A673 (cell line): ENCODE measurements around the gene FLCN. TPM values are rescaled to one million over a fixed set of nuclear protein-coding genes. Genes with fewer than 3 reads are reported as not detected.
"Not testable (repeated sequence)": the region's sequence is repeated elsewhere in the genome, so short reads cannot be mapped to it uniquely, and the experiment has no call there.

ENCODE experiments used
- BruUV-seq: library from RNA; stranded (reverse); fragments of 400-500 nt; replicated peaks from 2 replicates; lab custom pipeline; 2021; lab: Mats Ljungman, UMichigan
- CTCF ChIA-PET: fragments of 300-600 bp; sonication (Branson Sonifier 250); formaldehyde crosslinking; loops from one replicate; lab custom pipeline; 2022; ENCODE audit warnings: antibody characterized with exemption; lab: Charles Lee
- POLR2A ChIA-PET: fragments of 300-600 bp; sonication (Branson Sonifier 250); formaldehyde crosslinking; loops from one replicate; lab custom pipeline; 2022; ENCODE audit warnings: antibody characterized with exemption; ENCODE audit not compliant: low non-redundant PET; lab: Charles Lee
- DNase-seq: peaks from one replicate; pipeline ENCODE4 v3.0.0-alpha.2; 2015; ENCODE audit warnings: low spot score
- H3K27ac ChIP-seq: fragments of 200-600 bp; sonication (generic); 2 replicates; pipeline ENCODE4 v1.5.1; 2016; ENCODE audit warnings: mixed run types, low read depth, mild to moderate bottlenecking, mixed read lengths, antibody characterized with exemption, low read length; ENCODE audit not compliant: poor library complexity, severe bottlenecking
- H3K27me3 ChIP-seq: fragments of 200-600 bp; sonication (generic); replicated peaks from 2 replicates; pipeline ENCODE4 v1.6.1; 2017; ENCODE audit warnings: mixed run types, low read depth, mild to moderate bottlenecking, mixed read lengths, antibody characterized with exemption, low read length; ENCODE audit not compliant: insufficient read depth, poor library complexity
- H3K36me3 ChIP-seq: fragments of 200-600 bp; sonication (generic); 2 replicates; pipeline ENCODE4 v1.6.1; 2016; ENCODE audit warnings: mixed run types, mild to moderate bottlenecking, mixed read lengths, antibody characterized with exemption, low read length; ENCODE audit not compliant: insufficient read depth, poor library complexity, severe bottlenecking
- H3K4me1 ChIP-seq: fragments of 200-600 bp; sonication (generic); 2 replicates; pipeline ENCODE4 v1.6.1; 2017; ENCODE audit warnings: mixed run types, mild to moderate bottlenecking, mixed read lengths, antibody characterized with exemption, low read length; ENCODE audit not compliant: insufficient read depth, poor library complexity, severe bottlenecking
- H3K4me3 ChIP-seq: fragments of 200-600 bp; sonication (generic); 2 replicates; pipeline ENCODE4 v1.5.1; 2016; ENCODE audit warnings: low read depth, mixed run types, mild to moderate bottlenecking, mixed read lengths, low read length; ENCODE audit not compliant: poor library complexity, severe bottlenecking
- H3K9me3 ChIP-seq: fragments of 200-600 bp; sonication (generic); 2 replicates; pipeline ENCODE4 v1.6.1; 2016; ENCODE audit warnings: mixed run types, low read depth, mild to moderate bottlenecking, mixed read lengths, antibody characterized with exemption, low read length; ENCODE audit not compliant: poor library complexity, severe bottlenecking
- EZH2 ChIP-seq: fragments of 200-600 bp; sonication (generic); IDR thresholded peaks from 2 replicates; pipeline ENCODE4 v1.6.1; 2017; ENCODE audit warnings: borderline replicate concordance, low read depth, mild to moderate bottlenecking, mixed read lengths, antibody characterized with exemption, low read length; ENCODE audit not compliant: poor library complexity, severe bottlenecking
- intact Hi-C: fragments of 100-400 bp; cut with micrococcal nuclease; formaldehyde crosslinking; loops from one replicate; pipeline ENCODE4 v1.10.0; 2022; ENCODE audit not compliant: unreplicated experiment
- total RNA-seq: library from RNA; stranded (reverse); gene quantifications from 2 replicates; pipeline ENCODE4 v1.2.3, GENCODE V29; 2021
- TF ChIP-seq, protein P1 (sequence below): fragments of 300-800, 200-600 bp; sonication (generic); conservative IDR thresholded peaks from 2 replicates; pipeline ENCODE4 v1.5.1; 2017; ENCODE audit warnings: low read depth, mild to moderate bottlenecking, antibody characterized with exemption, low read length, moderate library complexity, mixed read lengths

FLCN gene
- total RNA-seq, 1 experiment from 2014 or later = 60.2 TPM

DNA sequence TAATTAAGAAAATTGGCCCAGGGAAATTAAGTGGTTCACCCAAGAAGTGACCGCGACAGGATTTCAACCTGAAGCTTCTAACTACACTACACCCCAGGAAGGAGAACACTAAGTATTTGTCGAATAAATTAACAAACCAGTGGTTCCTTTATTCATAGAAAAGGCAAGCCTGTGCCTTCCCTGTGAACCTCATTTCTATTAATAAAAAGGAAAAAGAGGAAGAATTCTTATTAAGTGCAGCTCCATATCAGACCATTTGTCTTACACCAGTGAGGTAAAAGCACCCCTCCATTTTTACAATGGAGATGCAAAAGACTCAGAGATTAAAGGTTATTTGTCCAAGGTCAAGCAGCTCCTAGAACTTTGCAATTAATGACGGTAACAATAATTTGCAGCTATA is 42.3 kb upstream of the FLCN start:
- TF ChIP-seq, protein P1, sequence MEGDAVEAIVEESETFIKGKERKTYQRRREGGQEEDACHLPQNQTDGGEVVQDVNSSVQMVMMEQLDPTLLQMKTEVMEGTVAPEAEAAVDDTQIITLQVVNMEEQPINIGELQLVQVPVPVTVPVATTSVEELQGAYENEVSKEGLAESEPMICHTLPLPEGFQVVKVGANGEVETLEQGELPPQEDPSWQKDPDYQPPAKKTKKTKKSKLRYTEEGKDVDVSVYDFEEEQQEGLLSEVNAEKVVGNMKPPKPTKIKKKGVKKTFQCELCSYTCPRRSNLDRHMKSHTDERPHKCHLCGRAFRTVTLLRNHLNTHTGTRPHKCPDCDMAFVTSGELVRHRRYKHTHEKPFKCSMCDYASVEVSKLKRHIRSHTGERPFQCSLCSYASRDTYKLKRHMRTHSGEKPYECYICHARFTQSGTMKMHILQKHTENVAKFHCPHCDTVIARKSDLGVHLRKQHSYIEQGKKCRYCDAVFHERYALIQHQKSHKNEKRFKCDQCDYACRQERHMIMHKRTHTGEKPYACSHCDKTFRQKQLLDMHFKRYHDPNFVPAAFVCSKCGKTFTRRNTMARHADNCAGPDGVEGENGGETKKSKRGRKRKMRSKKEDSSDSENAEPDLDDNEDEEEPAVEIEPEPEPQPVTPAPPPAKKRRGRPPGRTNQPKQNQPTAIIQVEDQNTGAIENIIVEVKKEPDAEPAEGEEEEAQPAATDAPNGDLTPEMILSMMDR = no peak
- no peak for TF ChIP-seq EZH2
- BruUV-seq = TSS peak; percentile 65
- intact Hi-C loops = no loop called here
- ChIA-PET POLR2A (no interaction called here), CTCF (no interaction called here)
- Histone ChIP-seq H3K27me3 (no peaks in the 10 kb centered on the region), H3K4me3 (peak overlapping the region; percentile 80), H3K9me3 (no peaks in the 10 kb centered on the region), H3K36me3 (peaks cover 9% of the 10 kb centered on the region), H3K4me1 (peaks cover 8% of the 10 kb centered on the region), H3K27ac (no peak overlapping the region)
- DNase-seq = no peak

DNA sequence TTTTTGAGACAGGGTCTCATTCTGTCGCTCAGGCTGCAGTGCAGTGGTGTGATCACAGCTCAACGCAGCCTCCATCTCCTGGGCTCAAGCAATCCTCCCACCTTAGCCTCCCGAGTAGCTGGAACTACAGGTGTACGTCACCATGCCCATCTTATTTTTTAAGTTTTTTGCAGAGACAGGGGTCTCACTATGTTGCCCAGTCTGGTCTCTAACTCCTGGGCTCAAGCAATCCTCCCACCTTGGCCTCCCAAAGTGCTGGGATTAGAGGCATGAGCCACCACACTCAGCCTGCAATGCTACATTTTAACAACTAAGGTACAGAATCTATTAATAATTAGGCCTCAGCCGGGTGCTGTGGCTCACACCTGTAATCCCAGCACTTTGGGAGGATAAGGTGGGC is 40.5 kb upstream of the FLCN start:
- H3K27ac ChIP-seq, BruUV-seq, DNase-seq, H3K4me3 ChIP-seq, CTCF ChIA-PET, H3K9me3 ChIP-seq, H3K27me3 ChIP-seq, H3K4me1 ChIP-seq, intact Hi-C loops: not testable (repeated sequence)
- H3K36me3 ChIP-seq = peaks cover 23% of the 10 kb centered on the region
- POLR2A ChIA-PET = interaction anchor here (0.6 kb wide), 1 partner anchor 16 kb away, joined by 3 read pairs; no protein-coding TSS in a partner anchor

DNA sequence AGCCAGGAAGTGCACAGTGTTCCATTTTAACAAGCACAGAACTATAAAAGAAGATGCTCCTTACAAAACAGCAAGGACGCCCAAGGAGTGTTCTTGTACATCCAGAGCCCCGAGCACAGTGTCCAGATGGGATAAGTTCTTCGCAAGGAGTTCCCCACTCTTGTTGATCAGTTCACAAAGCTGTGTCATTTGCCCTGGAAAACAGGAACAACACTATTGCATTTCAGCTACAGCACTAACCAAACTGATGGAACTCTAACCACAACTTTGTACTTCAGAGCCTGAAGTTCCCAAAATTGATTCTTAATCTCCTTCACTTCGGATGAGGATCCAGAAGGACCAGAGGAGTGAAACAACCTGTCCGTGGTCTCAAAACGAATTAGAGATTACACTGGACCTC is 39.0 kb upstream of the FLCN start:
- H3K9me3 ChIP-seq = no peaks in the 10 kb centered on the region
- POLR2A ChIA-PET = no interaction called here
- TF ChIP-seq EZH2 = no peak
- TF ChIP-seq, protein P1 = no peak
- peaks cover 30% of the 10 kb centered on the region for H3K36me3 ChIP-seq
- no TSS peak for BruUV-seq
- intact Hi-C loops = no loop called here
- CTCF ChIA-PET = no interaction called here
- H3K4me1 ChIP-seq = peaks cover 8% of the 10 kb centered on the region
- no peaks in the 10 kb centered on the region for H3K27me3 ChIP-seq
- H3K27ac ChIP-seq = no peak overlapping the region
- DNase-seq = no peak
- H3K4me3 ChIP-seq = no peak overlapping the region
